ENCODE results near the gene SALL4.
A peak's percentile ranks its signal among the peaks of the same experiment; 100 is the strongest.
"Not testable (repeated sequence)": the region's sequence is repeated elsewhere in the genome, so short reads cannot be mapped to it uniquely, and the experiment has no call there.

SALL4 gene

DNA sequence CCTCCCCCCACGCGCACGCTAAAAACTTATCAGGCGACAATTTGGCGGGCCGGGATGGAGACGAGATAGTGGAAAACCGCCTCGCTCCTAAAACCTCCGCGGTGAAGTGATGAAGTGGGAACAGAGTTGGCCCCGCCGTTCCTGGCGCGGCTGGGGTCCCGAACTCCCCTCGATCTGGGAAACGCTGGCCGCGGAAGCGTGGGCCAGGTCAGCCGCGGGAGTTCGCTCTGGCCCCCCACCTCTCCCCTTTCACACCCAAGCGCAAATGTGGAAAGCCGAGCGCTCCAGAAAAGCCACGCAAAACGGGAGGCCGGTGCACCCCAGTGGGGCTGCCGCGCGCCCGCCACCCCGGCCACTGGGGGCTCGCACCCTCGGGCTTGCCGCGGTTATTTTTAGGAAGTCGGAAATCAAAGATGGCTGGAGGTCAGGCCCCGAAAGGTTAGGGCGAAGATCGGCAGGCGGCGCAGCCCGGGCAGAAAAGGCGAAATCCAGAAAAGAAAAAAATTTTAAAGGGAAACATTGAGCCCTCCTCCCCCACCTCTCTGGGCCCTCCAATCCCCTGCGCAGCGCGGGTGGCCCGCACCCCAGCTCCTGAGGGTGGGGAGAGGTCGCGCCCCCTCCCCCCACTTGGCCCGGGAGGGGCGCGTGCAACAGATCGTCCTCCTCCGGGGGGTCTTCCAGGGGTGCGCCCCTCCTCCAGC is 1.0 kb downstream of the SALL4 start:
- DNase-seq = no peak

DNA sequence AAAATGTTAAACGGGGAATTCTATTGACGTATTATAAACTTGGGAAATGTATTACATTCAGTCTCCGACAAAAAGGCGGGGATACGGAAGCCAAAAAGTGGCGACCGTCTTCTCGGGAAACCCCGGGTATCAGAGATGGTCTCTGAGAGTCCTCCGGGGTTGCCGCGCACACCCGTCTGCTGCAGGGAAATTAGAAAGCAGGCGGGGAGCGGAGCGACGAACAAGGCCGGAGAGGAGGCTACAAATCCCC is 1.5 kb downstream of the SALL4 start:
- no peak for DNase-seq

DNA sequence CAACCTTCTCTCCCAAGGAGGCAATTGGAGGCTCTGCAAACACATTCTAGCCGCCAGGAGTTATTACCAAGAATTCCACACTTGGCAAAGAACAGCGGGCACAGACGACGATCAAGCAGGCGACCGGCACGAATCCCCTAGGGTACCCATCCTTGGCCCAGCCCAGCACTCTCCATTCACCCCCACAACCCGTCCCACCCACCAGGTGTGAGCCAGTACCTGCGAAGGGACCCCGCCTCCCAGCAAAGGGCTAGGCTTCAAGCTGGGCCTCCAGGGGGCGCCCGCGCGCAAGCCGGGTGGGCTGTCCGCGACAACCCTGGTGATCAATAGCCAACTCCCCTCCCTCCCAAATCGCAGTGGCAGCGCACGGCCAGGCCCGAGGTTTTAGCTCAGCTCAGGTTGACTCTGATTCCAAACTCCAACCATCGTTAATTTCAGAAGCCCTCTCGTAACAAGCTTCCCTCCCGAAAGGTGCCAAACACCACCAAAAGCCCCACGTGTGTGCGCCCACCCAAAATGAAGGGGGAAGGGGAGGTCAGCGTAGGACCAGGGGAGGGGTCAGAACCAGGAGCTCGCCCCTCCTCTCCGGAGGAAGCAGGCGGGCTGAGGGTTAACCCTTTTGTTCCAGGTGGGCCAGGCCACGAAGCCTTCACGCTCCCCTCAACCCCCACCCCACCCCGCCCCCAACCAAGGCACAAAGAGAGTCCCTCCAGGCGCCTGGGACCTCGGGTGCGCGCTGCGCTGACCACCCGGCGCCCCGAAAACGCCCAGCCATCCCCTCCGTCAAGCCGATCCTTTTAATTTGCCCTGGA is 2.1 kb downstream of the SALL4 start:
- DNase-seq = peak; percentile 38 to 53

DNA sequence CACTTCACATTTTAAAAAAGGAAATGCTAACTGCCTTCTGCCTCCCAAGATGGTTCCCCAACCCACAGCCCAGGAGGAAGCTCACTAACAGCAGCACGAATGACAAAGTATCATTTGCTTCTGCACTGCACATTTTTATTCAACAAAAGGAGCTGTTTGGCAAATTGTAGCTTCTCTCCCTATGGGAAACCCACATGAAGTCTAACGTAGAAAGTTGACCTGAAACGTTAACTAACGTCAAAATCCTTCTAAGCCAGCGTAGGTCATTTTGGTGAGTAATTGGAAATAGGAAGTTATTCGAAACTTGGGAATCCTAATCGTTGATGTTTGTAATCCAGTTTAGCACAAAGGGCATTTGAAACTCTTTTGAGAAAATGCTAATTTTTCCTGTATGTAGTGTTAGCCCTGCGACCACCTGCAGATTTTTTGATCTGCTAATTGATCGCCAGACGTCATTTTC is 2.9 kb downstream of the SALL4 start:
- DNase-seq = no peak

DNA sequence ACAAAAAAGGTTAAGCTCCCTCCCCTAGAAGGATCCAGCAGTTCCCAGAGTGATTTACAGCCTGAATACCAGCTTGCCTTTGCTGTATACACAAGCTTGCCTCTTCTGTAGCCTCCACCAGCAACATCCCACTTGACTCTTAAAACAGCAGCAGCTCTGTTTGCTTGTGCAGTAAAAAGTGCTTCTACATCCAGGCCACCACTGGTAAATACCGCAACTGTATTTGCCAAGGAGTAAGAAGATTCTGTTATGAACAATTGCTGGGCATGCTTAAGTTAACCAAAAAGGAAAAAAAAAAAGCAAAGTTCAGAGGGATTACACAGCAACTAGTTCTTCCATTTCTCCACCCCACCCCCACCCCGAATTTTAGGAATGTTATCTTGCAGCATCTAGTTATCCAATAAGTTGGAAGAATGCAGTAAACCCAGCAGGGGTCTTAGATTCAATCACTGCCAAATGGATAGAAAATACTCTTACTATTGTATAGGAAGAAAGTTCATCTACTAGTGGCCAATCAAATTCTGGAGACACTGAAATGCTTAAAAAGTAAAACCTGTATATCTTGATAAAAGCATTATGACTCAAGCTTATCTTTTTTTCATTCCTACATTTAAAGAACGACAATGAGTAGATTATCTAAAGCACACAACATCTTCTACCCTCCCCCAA is 4.8 kb downstream of the SALL4 start:
- DNase-seq = no peak

DNA sequence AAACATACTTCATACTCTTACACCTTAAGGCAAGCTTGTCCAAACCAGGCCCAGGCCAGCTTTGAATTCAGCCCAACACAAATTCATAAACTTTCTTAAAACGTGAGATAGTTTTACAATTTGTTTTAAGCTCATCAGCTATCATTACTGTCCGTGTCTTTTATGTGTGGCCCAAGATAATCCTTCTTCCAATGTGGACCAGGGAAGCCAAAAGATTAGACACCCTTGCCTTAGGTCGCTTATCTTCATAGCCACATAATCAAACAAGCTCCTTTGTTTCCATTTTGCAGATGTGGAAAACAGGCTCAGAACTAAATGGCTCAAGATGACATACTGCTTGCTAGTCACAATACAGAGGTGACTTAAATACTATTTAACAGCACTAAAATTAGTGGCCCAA is 6.0 kb downstream of the SALL4 start:
- no peak for DNase-seq

DNA sequence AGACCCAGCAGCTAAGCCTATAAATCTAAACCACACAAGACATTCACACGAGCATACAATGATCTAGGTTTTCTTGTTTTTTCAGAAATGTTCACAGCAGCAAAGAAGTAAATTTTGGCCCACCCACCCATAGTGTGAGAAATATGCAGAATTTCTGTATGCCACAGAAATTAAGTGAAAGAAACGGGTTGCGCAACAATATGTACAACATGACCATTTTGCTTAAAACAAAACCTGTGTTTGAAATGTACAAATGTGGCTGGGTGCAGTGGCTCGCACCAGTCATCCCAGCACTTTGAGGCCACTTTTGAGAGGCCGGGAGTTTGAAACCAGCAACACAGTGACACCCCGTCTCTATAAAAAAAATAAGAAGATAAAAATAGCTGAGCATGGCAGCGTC is 9.4 kb downstream of the SALL4 start:
- no peak for DNase-seq

DNA sequence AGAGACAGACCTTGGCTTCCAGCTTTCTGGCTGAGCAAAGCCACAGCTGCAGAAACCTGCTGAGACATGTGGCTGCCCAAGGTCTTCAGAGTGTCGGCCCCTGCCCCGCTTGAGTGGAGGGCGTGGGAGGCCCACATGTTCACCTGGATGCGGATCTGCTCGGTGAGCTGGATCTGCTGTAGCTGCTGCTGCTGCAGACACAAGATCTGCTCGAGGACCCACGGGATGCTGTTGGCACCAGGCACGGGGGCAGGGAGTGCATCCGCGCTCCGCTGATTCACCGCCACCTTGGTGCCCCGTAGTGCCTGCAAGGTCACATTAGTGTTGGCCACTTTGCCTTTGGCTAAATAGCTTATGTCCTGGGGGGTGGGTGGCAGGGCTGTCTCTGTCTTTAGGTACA is 10.7 kb downstream of the SALL4 start:
- DNase-seq = no peak

DNA sequence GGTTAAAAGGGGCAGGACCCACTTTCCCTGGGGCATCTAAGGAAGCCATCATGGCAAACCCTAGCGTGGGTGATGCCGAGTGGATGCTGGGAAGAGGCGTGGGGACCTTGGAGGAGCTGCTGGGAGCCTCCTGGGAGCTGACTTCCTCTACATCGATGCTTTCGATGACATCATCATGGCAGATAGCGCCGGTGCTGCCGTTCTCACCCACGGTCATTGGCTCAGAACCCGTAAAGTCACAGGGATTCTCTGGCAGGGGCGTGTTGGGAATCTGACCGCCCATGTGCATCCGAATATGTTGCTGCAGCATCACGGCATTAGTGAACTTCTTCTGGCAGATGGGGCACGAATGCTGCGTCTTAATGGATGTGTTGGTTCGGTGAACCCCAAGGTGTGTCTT is 12.1 kb downstream of the SALL4 start:
- no peak for DNase-seq

DNA sequence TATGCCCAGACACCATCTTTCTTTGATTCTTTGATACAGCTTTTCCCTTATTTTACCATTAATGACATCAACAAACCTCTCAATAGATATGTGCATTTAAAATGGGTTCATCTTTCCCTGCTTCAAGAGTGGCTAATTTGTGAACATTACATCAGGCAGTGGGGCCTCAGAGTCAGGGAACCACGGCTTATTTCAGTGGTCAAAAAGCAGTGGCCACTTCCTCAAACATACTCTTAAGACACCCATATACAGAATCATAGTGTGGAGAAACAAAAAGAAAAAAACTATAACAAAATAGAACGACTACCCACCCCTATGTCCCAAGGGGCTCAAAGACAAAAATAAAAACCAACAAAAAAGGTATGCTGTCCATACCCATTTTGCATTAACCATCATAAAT is 12.9 kb downstream of the SALL4 start:
- DNase-seq = no peak

DNA sequence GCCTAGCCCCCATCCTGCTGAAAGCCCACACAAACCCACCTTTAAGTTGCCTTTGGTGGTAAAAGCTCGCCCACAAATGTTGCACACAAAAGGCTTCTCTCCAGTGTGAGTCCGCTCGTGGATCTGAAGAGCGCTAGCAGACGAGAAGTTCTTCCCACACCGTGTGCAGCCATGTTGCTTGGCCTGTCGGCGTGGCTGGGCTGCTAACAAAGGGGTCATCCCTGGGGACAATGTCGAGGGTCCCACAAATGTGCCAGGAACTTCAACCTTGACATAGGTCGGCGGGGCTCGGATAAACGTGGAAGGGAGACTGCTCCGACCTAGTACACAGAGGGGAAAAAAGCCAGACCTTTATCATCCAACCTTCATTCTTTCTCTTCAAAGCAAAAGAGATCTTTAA is 13.5 kb downstream of the SALL4 start:
- no peak for DNase-seq

DNA sequence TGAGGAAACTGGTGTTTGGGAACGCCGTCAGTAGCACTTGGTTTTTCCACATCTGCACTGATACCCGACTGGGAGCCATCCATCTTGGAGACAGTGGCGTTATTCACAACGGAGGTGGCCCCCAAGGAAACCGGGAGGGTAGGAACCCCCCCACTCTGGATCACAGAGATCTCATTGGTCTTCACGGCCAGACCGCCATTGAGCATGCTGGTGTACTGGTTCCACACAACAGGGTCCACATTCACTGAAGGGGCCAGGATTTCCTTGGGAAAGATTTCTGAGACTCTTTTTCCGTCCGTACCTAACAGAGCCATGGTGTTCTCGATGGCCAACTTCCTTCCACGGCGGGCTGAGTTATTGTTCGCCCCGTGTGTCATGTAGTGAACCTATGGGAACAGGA is 18.0 kb downstream of the SALL4 start:
- no peak for DNase-seq

DNA sequence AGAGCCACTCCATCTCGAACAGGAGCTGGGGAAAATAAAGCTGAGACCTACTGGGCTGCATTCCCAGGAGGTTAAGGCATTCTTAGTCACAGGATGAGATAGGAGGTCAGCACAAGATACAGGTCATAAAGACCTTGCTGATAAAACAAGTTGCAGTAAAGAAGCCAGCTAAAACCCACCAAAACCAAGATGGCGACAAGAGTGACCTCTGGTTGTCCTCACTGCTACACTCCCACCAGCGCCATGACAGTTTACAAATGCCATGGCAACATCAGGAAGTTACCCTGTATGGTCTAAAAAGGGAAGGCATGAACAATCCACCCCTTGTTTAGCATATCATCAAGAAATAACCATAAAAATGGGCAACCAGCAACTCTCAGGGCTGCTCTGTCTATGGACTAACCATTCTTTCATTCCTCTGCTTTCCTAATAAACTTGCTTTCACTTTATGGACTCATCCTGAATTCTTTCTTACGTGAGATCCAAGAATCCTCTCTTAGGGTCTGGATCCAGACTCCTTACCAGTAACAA is 24.0 kb downstream of the SALL4 start:
- not testable (repeated sequence) for DNase-seq

DNA sequence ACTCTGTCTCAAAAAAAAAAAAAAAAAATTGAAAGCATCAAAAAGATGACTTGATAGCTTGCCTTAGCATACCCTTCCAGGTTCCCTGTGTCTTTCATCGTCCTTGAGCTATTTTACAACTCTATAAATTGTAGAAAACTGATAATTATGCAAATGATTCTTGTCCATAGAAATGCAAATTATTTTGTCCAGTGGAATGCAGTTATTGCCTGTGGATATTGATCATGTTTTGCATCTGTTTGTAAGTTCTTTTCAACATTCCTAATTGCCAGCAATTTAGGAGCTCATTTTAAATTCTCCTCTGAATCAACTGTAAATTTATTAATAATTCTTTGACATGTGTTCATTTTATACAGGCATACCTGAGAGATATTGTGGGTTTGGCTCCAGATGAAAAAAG is 27.1 kb downstream of the SALL4 start:
- DNase-seq = no peak

DNA sequence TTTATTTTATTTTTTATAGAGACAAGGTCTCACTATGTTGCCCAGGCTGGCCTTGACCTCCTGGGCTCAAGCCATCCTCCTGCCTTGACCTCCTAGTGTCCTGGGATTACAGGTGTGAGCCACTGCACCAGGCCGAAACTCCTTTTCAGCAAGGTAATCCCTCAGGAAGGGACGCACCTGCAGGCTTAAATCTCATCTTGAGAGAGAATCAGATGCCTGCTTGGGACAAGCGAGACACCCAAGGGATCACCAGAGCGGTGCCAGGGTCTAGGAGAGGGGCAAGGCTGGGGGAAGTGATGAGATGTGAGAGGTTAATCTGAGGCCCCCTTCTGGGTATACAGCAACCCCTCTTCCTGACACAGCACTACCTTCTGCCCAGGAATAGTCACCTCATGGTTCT is 30.1 kb downstream of the SALL4 start:
- DNase-seq = no peak

DNA sequence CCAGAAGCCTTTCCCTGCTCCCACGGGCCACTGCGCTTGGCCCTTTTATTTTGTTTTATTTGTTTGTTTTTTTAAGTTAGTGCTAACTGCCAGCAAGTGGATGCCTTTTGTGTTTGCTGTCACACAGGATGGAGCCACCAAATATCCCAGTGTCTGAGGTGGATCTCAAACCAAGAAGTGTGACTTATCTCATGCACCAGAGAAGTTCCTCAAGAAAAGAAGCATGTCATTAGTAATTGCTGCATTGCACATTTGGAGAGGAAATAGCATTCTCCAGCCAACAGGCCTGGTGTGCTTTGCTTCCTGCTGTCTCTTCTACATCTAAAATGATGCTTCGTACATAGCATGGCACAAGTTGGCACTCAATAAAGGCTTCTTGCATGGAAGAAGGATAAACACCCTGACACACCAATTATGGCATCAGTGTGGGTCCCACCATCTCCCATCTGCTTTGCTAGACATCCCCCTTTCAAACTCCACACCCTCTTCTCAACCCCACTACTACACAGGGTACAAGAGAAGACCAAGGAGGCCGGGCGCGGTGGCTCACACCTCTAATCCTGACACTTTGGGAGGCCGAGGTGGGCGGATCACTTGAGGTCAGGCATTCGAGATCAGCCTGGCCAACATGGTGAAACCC is 32.2 kb downstream of the SALL4 start:
- no peak for DNase-seq

DNA sequence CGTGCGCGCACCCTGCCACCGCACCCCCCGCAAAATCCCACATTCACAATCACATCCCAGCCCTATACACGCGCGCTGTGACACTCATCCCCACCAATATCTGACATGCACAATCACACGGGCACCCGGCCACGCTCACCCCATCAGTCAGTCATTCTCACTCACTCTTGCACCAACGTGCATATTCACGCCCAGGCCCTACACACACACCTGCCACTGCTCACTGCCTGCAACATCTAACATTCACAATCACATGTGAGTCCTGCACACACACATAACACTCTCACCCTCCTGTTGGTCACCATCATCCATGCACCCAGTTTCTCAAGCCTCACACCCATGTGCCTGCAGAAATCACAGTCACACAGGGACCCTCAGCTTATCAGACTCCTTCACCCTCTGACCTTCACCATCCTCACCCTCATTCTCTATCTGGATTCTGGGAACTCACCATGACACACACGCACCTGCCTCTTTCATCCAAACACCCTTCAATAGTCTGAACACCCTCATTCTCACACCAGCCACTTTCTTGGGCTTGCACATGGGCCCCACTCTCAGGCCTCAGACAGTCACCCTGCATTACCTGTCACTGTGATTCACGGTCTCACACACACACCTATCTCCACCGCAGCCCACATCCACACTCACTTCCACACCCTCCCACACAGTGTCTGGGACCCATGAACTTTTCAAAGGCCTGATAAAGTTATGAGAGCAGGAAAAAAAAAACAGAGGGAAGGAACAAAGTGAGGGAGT is 33.4 kb downstream of the SALL4 start:
- no peak for DNase-seq

DNA sequence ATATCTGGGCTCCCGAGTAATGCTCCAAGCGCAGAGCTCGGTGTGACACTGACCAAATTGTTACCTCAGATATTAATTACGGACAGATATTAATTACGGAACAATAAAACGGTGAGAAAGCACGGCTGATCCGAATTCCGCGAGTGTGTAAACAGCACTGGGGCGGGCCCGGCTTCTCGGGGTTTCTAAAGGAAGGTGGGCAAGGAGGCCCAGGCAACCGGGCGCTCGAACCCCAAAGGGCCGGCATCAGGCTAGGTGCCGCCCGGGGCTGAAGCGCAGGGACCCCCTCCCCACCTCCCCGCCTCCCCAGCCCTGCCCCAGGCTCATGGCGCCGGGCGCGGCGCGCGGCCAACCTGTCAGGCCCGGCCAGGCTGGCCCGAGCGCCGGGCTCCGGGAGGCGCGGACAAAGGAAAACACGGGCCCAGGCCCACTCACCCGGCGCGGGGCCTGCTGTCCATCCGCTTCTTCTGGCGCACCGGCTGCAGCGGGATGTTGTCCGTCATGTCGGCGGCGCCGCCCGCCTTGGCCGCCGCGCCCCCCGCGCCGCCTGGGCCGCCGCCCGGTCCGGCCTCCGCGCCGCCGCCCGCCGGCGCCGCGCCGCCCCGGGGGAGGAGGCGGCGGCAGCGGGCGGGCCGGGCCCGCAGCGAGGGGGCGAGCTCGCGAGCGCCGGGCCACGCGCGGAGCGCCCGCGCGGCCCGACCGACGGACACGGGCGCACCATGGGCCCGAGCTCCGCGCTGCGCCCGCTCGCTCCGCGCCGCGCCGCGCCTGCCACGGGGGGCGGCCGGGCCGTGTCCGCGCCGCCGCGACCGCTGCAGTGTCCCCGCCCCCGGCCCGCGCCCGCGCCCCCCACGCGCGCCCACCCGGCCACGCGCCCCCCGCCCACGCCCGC is 34.2 kb downstream of the SALL4 start, which contains the start of gene ATP9A:
ATP9A (minus strand) TSS at position 524 of the 892 bp plus-strand sequence; CDS start at position 503, 21 bp downstream.
- DNase-seq = no peak

DNA sequence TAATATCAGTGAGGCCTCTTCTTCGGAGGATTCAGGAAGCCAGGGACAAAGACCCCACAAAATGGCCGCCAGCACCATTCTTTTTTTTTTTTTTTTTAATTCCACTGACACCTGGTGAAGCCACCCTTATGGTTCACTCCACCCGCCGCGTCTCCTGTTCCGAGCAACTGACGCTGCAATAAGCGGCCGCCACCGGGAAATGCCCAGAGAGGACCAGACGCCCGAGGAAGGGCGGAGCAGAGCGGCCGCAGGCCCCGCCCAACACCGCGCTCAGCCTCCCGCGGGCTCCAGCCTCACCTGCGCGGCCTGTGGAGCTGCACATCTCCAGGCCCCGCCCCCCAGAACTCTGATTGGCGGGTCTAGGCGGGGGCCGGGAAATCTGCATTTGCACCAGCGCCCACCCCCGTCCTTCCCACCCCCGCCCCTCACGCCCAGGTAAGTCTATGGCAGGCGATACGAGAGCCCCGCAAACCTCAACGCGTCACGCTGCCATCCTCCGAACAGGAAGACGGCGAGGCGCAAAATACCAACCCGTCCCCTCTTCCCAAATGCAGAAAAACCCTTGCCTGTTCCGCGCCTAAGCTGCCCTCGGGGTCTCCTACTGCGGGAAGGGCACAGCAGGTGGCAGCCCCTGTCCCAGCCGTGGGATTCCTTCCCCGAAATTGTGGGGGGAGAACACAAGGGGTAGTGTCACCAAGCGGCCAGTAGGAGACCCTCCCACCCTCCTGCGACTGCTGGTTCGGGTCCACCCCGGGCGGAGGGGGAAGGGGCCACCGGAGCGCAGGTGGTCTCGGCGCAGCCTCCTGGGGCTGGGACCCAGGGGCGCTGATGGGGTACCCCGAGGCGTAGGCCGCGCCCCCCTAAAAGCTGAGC is 35.1 kb downstream of the SALL4 start:
- peak; percentile 68 to 69 for DNase-seq

DNA sequence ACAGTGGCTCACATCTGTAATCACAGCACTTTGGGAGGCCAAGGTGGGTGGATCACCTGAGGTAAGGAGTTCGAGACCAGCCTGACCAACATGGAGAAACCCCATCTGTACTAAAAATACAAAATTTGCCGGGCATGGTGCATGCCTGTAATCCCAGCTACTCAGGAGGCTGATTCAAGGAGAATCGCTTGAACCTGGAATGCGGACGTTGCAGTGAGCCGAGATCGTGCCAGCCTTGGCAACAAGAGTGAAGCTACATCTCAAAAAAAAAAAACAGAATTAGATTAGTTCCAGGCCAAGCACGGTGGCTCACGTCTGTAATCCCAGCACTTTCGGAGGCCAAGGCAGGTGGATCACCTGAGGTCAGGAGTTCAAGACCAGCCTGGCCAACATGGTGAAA is 36.9 kb downstream of the SALL4 start:
- DNase-seq = not testable (repeated sequence)

Data from CD4-positive, alpha-beta T cell treated with Interleukin-4 for 1 hour (primary cell).